NCI-H2171 (cell line): ENCODE data around the gene SLC35A1.
"Not testable (repeated sequence)": the region's sequence is repeated elsewhere in the genome, so short reads cannot be mapped to it uniquely, and the experiment has no call there.

ENCODE experiments used
- DNase-seq: peaks from one replicate; lab custom pipeline; 2025; lab: John Stamatoyannopoulos, UW

Gene SLC35A1

GRCh38 chr6:87472525-87473418 is at the start of gene SLC35A1:
TSS of gene SLC35A1 (plus strand) at chr6:87472974. CDS start at chr6:87473004, 30 bp downstream.
- DNase-seq, result peak; percentile 83

GRCh38 chr6:87426789-87427188 is 46.0 kb upstream of the SLC35A1 start:
- DNase-seq, result no peak

- no peak for DNase-seq
Measured at GRCh38 chr6:87430499-87430898, 42.3 kb upstream of the SLC35A1 start.

- DNase-seq, result no peak
Measured at GRCh38 chr6:87431263-87431662, 41.5 kb upstream of the SLC35A1 start.

- DNase-seq, result no peak
Measured at GRCh38 chr6:87436435-87436834, 36.3 kb upstream of the SLC35A1 start.

- DNase-seq, result no peak
Measured at GRCh38 chr6:87441711-87442110, 31.1 kb upstream of the SLC35A1 start.

GRCh38 chr6:87444362-87444761 is 28.4 kb upstream of the SLC35A1 start:
- DNase-seq, result no peak

GRCh38 chr6:87465051-87465450 is 7.7 kb upstream of the SLC35A1 start:
- DNase-seq, result no peak

- DNase-seq, result no peak
Measured at GRCh38 chr6:87473419-87473903, 687 bp downstream of the SLC35A1 start.

- DNase-seq, result no peak
Measured at GRCh38 chr6:87481931-87482330, 9.2 kb downstream of the SLC35A1 start.

GRCh38 chr6:87482366-87482765 is 9.6 kb downstream of the SLC35A1 start:
- DNase-seq, result no peak

GRCh38 chr6:87483929-87484328 is 11.2 kb downstream of the SLC35A1 start:
- DNase-seq, result no peak

- no peak for DNase-seq
Measured at GRCh38 chr6:87484491-87484890, 11.7 kb downstream of the SLC35A1 start.

GRCh38 chr6:87487555-87487954 is 14.8 kb downstream of the SLC35A1 start:
- DNase-seq, result no peak

GRCh38 chr6:87489326-87489725 is 16.6 kb downstream of the SLC35A1 start:
- DNase-seq, result not testable (repeated sequence)

- DNase-seq, result no peak
Measured at GRCh38 chr6:87494761-87495422, 22.1 kb downstream of the SLC35A1 start.

- no peak for DNase-seq
Measured at GRCh38 chr6:87498048-87498447, 25.3 kb downstream of the SLC35A1 start.

GRCh38 chr6:87501809-87502572 is 29.2 kb downstream of the SLC35A1 start:
- no peak for DNase-seq

- no peak for DNase-seq
Measured at GRCh38 chr6:87504441-87504840, 31.7 kb downstream of the SLC35A1 start.

GRCh38 chr6:87514831-87515230 is 42.1 kb downstream of the SLC35A1 start:
- no peak for DNase-seq

- DNase-seq, result no peak
Measured at GRCh38 chr6:87518453-87518852, 45.7 kb downstream of the SLC35A1 start.

- no peak for DNase-seq
Measured at GRCh38 chr6:87522686-87523085, 49.9 kb downstream of the SLC35A1 start.
